ENCODE results near the gene S1PR3. TPM values are rescaled to one million over a fixed set of nuclear protein-coding genes. Genes with fewer than 3 reads are reported as not detected.

The S1PR3 gene
- total RNA-seq, 1 experiment from 2014 or later: 8.4 TPM

GRCh38 chr9:88980740-88981203, 10.5 kb upstream of the S1PR3 start:
- ChIA-PET CTCF (no interaction called here), POLR2A (ENCODE audit: unreplicated experiment) (no interaction called here)
- no peak for TF ChIP-seq EZH2 (IDR thresholded peaks at IDR 0.05; ENCODE audit: low read length, unreplicated experiment)
- TF ChIP-seq, protein P1, sequence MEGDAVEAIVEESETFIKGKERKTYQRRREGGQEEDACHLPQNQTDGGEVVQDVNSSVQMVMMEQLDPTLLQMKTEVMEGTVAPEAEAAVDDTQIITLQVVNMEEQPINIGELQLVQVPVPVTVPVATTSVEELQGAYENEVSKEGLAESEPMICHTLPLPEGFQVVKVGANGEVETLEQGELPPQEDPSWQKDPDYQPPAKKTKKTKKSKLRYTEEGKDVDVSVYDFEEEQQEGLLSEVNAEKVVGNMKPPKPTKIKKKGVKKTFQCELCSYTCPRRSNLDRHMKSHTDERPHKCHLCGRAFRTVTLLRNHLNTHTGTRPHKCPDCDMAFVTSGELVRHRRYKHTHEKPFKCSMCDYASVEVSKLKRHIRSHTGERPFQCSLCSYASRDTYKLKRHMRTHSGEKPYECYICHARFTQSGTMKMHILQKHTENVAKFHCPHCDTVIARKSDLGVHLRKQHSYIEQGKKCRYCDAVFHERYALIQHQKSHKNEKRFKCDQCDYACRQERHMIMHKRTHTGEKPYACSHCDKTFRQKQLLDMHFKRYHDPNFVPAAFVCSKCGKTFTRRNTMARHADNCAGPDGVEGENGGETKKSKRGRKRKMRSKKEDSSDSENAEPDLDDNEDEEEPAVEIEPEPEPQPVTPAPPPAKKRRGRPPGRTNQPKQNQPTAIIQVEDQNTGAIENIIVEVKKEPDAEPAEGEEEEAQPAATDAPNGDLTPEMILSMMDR (conservative IDR thresholded peaks at IDR 0.05; ENCODE audit: low read depth, low read length): no peak
- ATAC-seq: no peak
- Histone ChIP-seq H3K4me2 (ENCODE audit: low read length) (no peak overlapping the region), H3K9ac (ENCODE audit: low read length) (no peak overlapping the region), H3F3A (ENCODE audit: low read length, unreplicated experiment) (no peaks in the 10 kb centered on the region), H3K79me2 (ENCODE audit: low read length) (no peaks in the 10 kb centered on the region), H3K9me2 (replicated peaks; ENCODE audit: low read length) (no peaks in the 10 kb centered on the region), H3K27ac (ENCODE audit: low read length) (no peak overlapping the region), H2AFZ (ENCODE audit: low read length) (no peak overlapping the region), H4K20me1 (ENCODE audit: low read length) (no peaks in the 10 kb centered on the region), H3K36me3 (ENCODE audit: low read depth, low read length) (no peaks in the 10 kb centered on the region), H3K4me3 (ENCODE audit: low read length) (no peak overlapping the region), H3K4me1 (ENCODE audit: insufficient read depth, low read length) (no peaks in the 10 kb centered on the region), H3K9me3 (ENCODE audit: low read length) (0 out of 2 replicates have a peak, but pooled peaks cover 10% of the 10 kb centered on the region), H3K27me3 (ENCODE audit: low read length) (no peaks in the 10 kb centered on the region)
- BruUV-seq (replicated peaks): no TSS peak
- intact Hi-C loops (cut with micrococcal nuclease): no loop called here
- no peak for DNase-seq

DNA sequence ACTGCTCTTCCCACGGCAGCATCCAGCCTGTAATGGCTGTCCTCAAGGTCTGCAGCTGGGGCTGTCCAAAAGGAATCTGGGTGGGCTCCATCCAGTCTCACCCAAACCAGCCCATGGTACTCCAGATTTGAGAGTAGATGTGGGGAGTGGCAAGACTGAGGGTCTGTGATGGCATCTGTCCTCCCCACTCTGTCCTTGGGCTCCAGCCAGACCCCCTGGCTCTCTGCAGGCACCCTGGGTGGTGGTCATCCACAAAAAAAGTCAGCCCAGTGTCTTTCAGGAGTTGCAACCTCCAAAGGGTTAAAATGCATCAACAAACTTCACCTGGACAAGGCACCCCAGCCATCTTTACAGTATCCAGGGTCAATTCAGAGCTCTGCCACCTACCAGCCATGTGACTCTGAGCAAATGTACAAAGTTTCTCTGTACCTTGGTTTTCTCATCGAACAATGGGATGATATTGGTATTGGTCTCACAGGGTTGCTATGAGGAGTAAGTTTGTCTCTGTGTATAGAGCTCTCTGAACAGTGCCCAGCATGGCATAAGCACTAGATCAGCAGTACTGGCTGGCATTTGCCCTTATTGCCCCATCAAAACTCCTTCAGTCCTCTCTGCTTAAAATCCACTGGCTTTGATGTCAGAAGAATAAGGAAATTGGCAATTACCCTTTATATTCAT, 7.3 kb upstream of the S1PR3 start:
- H4K20me1 ChIP-seq (ENCODE audit: low read length): no peaks in the 10 kb centered on the region
- H3K4me2 ChIP-seq (ENCODE audit: low read length): no peak overlapping the region
- DNase-seq (no peak), ATAC-seq (no peak)
- H3K9ac ChIP-seq (ENCODE audit: low read length): no peak overlapping the region
- no peaks in the 10 kb centered on the region for H3K9me2 ChIP-seq (replicated peaks; ENCODE audit: low read length)
- no peak overlapping the region for H3K27ac ChIP-seq (ENCODE audit: low read length)
- no peaks in the 10 kb centered on the region for H3F3A ChIP-seq (ENCODE audit: low read length, unreplicated experiment)
- no peaks in the 10 kb centered on the region for H3K79me2 ChIP-seq (ENCODE audit: low read length)
- ChIA-PET CTCF (no interaction called here), POLR2A (ENCODE audit: unreplicated experiment) (no interaction called here)
- no peaks in the 10 kb centered on the region for H3K27me3 ChIP-seq (ENCODE audit: low read length)
- TF ChIP-seq, protein P1 (conservative IDR thresholded peaks at IDR 0.05; ENCODE audit: low read depth, low read length): no peak
- no peak for TF ChIP-seq EZH2phosphoT487 (IDR thresholded peaks at IDR 0.05; ENCODE audit: borderline replicate concordance, low read length)
- TF ChIP-seq EZH2 (IDR thresholded peaks at IDR 0.05; ENCODE audit: low read length, unreplicated experiment): no peak
- intact Hi-C loops (cut with micrococcal nuclease): no loop called here
- H2AFZ ChIP-seq (ENCODE audit: low read length): no peak overlapping the region
- BruUV-seq (replicated peaks): no TSS peak
- H3K4me1 ChIP-seq (ENCODE audit: insufficient read depth, low read length): no peaks in the 10 kb centered on the region
- H3K9me3 ChIP-seq (ENCODE audit: low read length): 0 out of 2 replicates have a peak, but pooled peaks cover 10% of the 10 kb centered on the region
- H3K36me3 ChIP-seq (ENCODE audit: low read depth, low read length): no peaks in the 10 kb centered on the region
- H3K4me3 ChIP-seq (ENCODE audit: low read length): no peak overlapping the region

DNA sequence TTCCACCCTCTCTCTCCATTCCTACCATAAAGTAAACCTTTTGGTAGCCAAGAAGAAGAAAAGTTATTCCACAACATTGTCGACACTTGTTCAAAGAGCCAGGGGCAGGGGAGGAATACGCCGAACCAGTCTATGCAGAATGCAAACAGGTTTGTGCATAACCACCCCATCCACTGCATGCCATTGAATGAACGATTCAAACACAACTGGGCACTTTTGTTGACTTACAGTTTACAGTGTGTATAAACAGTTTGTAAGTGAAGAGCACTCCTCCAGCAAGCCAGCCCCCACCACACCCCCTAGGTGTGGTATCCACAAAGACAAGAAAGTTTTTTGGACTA, 6.8 kb upstream of the S1PR3 start:
- TF ChIP-seq EZH2 (IDR thresholded peaks at IDR 0.05; ENCODE audit: low read length, unreplicated experiment) (no peak), EZH2phosphoT487 (IDR thresholded peaks at IDR 0.05; ENCODE audit: borderline replicate concordance, low read length) (no peak)
- TF ChIP-seq, protein P1 (conservative IDR thresholded peaks at IDR 0.05; ENCODE audit: low read depth, low read length): no peak
- Histone ChIP-seq H3K9me2 (replicated peaks; ENCODE audit: low read length) (no peaks in the 10 kb centered on the region), H3K79me2 (ENCODE audit: low read length) (no peaks in the 10 kb centered on the region), H2AFZ (ENCODE audit: low read length) (no peak overlapping the region), H4K20me1 (ENCODE audit: low read length) (no peaks in the 10 kb centered on the region), H3K36me3 (ENCODE audit: low read depth, low read length) (no peaks in the 10 kb centered on the region), H3K27ac (ENCODE audit: low read length) (no peak overlapping the region), H3K4me2 (ENCODE audit: low read length) (no peak overlapping the region), H3K4me1 (ENCODE audit: insufficient read depth, low read length) (no peaks in the 10 kb centered on the region), H3F3A (ENCODE audit: low read length, unreplicated experiment) (no peaks in the 10 kb centered on the region), H3K9ac (ENCODE audit: low read length) (no peak overlapping the region), H3K9me3 (ENCODE audit: low read length) (0 out of 2 replicates have a peak, but pooled peaks cover 10% of the 10 kb centered on the region), H3K27me3 (ENCODE audit: low read length) (no peaks in the 10 kb centered on the region), H3K4me3 (ENCODE audit: low read length) (no peak overlapping the region)
- DNase-seq (peak; percentile 28), ATAC-seq (no peak)
- CTCF ChIA-PET: no interaction called here
- intact Hi-C loops (cut with micrococcal nuclease): no loop called here
- BruUV-seq (replicated peaks): no TSS peak
- POLR2A ChIA-PET (ENCODE audit: unreplicated experiment): no interaction called here
